Glutamatergic neuron (in vitro differentiated cells): ENCODE measurements around the gene HYAL4. TPM values are rescaled to one million over a fixed set of nuclear protein-coding genes. Genes with fewer than 3 reads are reported as not detected.
"Not testable (repeated sequence)": the region's sequence is repeated elsewhere in the genome, so short reads cannot be mapped to it uniquely, and the experiment has no call there.

Experiments used
- DNase-seq: peaks from one replicate; pipeline ENCODE4 v3.0.0; 2022
- H3K27ac Mint-ChIP-seq: one replicate; pipeline ENCODE4 v1.8.0; 2020; ENCODE audit warnings: mild to moderate bottlenecking, mixed read lengths, inconsistent platforms; ENCODE audit not compliant: unreplicated experiment
- H3K27me3 Mint-ChIP-seq: one replicate; pipeline ENCODE4 v1.8.0; 2020; ENCODE audit warnings: mild to moderate bottlenecking, moderate library complexity, mixed read lengths, inconsistent platforms; ENCODE audit not compliant: unreplicated experiment
- H3K36me3 Mint-ChIP-seq: one replicate; pipeline ENCODE4 v1.8.0; 2020; ENCODE audit warnings: mild to moderate bottlenecking, mixed read lengths, inconsistent platforms; ENCODE audit not compliant: unreplicated experiment
- H3K4me1 Mint-ChIP-seq: one replicate; pipeline ENCODE4 v1.8.0; 2020; ENCODE audit warnings: mild to moderate bottlenecking, low read depth, mixed read lengths, inconsistent platforms; ENCODE audit not compliant: unreplicated experiment
- H3K4me3 Mint-ChIP-seq: one replicate; pipeline ENCODE4 v1.8.0; 2020; ENCODE audit warnings: mild to moderate bottlenecking, mixed read lengths, inconsistent platforms; ENCODE audit not compliant: unreplicated experiment
- H3K9me3 Mint-ChIP-seq: one replicate; pipeline ENCODE4 v1.8.0; 2020; ENCODE audit warnings: mild to moderate bottlenecking, moderate library complexity, mixed read lengths, inconsistent platforms; ENCODE audit not compliant: unreplicated experiment
- total RNA-seq: library from RNA; stranded (reverse); fragmentation: NEBNext Ultra II Directional; extraction: Animal tissue kit (Norgen Biotek cat#: 25700); gene quantifications from one replicate; pipeline ENCODE4 v1.2.1, GENCODE V29; 2021; ENCODE audit not compliant: unreplicated experiment
- TF ChIP-seq, protein P1 (sequence below): fragments of 200-600 bp; sonication (generic); IDR thresholded peaks from one replicate; pipeline ENCODE4 v1.5.0; 2021; ENCODE audit not compliant: partially characterized antibody, unreplicated experiment

The HYAL4 gene
- total RNA-seq, 1 donor from 2014 or later, result not detected

DNA sequence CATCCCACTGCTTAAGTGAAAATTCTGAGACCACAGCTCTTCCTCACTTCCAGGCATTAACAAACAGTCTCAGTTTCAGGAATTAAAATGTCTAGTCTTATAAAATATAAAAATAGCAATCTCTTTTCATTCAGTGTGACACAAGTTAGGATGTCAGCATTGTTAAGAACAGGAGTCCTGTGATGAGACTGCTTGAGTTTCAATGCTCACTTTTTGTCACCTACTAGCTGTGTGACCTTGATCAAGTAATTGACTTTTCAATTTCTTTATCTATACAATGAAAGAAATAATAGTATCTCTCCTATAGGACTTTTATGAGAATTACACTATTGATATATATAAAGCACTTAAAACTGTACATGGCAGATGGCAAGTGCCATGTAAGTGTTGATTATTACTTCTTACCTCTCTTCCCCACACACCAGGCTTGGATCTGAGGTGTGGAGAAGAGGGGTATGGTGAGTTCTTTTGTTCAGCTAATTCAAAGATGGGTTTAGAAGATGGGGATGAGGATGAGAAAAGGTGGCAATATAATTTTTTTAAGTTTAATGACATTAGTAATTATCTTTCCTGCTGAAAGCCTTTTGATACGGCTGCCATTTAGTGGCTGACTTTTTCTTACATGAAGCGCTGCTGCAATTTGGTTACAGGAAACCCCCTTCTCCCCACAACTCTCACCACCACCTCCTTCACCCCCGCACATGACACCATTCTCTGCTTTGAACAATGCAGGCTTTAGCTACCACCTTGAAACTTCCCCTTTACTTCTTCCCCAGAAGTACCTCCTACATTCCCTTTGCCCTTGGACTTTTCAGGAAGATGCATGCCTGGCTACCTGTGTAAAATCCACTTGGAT lies 20.8 kb upstream of the HYAL4 start:
- TF ChIP-seq, protein P1, sequence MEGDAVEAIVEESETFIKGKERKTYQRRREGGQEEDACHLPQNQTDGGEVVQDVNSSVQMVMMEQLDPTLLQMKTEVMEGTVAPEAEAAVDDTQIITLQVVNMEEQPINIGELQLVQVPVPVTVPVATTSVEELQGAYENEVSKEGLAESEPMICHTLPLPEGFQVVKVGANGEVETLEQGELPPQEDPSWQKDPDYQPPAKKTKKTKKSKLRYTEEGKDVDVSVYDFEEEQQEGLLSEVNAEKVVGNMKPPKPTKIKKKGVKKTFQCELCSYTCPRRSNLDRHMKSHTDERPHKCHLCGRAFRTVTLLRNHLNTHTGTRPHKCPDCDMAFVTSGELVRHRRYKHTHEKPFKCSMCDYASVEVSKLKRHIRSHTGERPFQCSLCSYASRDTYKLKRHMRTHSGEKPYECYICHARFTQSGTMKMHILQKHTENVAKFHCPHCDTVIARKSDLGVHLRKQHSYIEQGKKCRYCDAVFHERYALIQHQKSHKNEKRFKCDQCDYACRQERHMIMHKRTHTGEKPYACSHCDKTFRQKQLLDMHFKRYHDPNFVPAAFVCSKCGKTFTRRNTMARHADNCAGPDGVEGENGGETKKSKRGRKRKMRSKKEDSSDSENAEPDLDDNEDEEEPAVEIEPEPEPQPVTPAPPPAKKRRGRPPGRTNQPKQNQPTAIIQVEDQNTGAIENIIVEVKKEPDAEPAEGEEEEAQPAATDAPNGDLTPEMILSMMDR, result no peak
- H3K9me3 Mint-ChIP-seq, result no peaks in the 10 kb centered on the region
- no peak for DNase-seq
- no peaks in the 10 kb centered on the region for H3K36me3 Mint-ChIP-seq
- no peak overlapping the region for H3K4me3 Mint-ChIP-seq
- peaks cover 1% of the 10 kb centered on the region for H3K27me3 Mint-ChIP-seq
- H3K4me1 Mint-ChIP-seq, result no peaks in the 10 kb centered on the region
- H3K27ac Mint-ChIP-seq, result no peak overlapping the region

DNA sequence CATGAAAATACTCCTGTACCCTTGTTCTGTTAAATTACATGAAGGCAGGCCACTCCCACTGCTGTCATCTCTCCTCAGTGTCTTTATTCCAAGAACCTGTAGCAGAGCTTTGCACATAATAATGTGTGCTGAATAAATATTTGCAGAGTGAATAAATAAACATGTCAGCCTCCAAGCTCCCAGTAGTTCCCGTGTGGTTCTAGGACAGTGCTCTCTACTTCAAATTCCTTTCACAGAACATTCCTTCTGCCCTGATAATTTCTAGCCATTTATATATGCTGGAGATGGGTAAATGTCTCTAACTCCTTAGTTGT lies 20.3 kb upstream of the HYAL4 start:
- no peak overlapping the region for H3K27ac Mint-ChIP-seq
- H3K9me3 Mint-ChIP-seq, result no peaks in the 10 kb centered on the region
- no peaks in the 10 kb centered on the region for H3K4me1 Mint-ChIP-seq
- no peak overlapping the region for H3K4me3 Mint-ChIP-seq
- DNase-seq, result no peak
- TF ChIP-seq, protein P1, result no peak
- peaks cover 1% of the 10 kb centered on the region for H3K27me3 Mint-ChIP-seq
- no peaks in the 10 kb centered on the region for H3K36me3 Mint-ChIP-seq

DNA sequence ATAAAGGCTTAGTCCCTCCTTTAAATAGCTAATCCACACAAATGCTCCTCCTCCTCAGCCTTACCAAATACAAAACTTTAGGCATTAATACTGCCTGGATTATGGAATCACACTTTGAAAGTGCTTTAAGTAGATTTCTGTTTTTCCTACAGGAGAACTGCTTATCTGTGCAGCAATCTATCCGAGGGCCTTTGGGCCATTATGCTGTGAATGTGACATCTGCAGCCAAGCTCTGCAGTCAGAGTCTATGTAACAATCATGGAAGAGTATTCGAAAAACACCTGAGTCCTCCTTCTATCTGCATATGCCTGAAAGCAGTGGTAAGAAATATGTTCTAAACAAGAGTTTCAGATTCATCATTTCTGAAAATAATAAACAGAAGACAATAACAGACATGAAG lies 16.2 kb upstream of the HYAL4 start:
- Mint-ChIP-seq H3K4me3 (no peak overlapping the region), H3K27me3 (peaks cover 1% of the 10 kb centered on the region), H3K27ac (no peak overlapping the region), H3K9me3 (no peaks in the 10 kb centered on the region), H3K4me1 (no peaks in the 10 kb centered on the region), H3K36me3 (no peaks in the 10 kb centered on the region)
- no peak for DNase-seq
- TF ChIP-seq, protein P1, result no peak

DNA sequence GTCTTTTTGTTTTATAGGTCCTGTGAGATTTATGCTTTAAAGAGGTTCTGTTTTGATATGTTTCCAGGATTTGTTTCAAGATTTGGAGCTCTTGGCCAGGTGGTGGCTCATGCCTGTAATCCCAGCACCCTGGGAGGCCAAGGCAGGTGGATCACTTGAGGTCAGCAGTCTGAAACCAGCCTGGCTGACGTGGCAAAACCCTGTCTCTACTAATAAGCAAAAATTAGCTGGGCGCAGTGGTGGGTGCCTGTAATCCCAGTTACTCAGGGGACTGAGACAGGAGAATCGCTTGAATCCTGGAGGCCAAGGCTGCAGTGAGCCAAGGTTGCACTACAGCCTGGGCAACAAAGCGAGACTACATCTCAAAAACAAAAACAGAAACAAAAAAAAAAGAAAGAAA lies 8.3 kb upstream of the HYAL4 start:
- no peaks in the 10 kb centered on the region for H3K27me3 Mint-ChIP-seq
- TF ChIP-seq, protein P1, result no peak
- H3K9me3 Mint-ChIP-seq, result no peaks in the 10 kb centered on the region
- no peak for DNase-seq
- H3K4me1 Mint-ChIP-seq, result no peaks in the 10 kb centered on the region
- no peak overlapping the region for H3K4me3 Mint-ChIP-seq
- H3K36me3 Mint-ChIP-seq, result no peaks in the 10 kb centered on the region
- H3K27ac Mint-ChIP-seq, result no peak overlapping the region

DNA sequence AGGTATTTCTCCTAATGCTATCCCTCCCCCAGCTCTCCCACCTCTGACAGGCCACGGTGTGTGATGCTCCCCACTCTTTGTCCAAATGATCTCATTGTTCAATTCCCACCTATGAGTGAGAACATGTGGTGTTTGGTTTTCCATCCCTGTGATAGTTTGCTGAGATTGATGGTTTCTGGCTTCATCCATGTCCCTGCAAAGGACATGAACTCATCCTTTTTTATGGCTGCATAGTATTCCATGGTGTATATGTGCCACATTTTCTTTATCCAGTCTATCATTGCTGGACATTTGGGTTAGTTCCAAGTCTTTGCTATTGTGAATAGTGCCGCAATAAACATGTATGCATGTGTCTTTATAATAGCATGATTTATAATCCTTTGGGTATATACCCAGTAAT lies 5.9 kb upstream of the HYAL4 start:
- DNase-seq, H3K4me3 Mint-ChIP-seq, H3K27me3 Mint-ChIP-seq, H3K9me3 Mint-ChIP-seq, H3K27ac Mint-ChIP-seq, H3K36me3 Mint-ChIP-seq, H3K4me1 Mint-ChIP-seq: not testable (repeated sequence)

DNA sequence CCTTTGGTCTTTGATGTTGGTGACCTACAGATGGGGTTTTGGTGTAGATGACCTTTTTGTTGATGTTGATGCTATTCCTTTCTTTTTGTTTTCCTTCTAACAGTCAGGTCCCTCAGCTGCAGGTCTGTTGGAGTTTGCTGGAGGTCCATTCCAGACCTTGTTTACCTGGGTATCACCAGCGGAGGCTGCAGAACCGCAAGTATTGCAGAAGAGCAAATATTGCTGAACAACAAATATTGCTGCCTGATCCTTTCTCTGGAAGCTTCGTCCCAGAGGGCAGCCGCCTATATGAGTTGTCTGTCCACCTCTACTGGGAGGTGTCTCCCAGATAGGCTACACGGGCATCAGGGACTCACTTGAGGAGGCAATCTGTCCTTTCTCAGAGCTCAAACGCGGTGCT lies 827 bp upstream of the HYAL4 start:
- not testable (repeated sequence) for DNase-seq, H3K4me1 Mint-ChIP-seq, H3K27ac Mint-ChIP-seq, H3K9me3 Mint-ChIP-seq, H3K4me3 Mint-ChIP-seq, H3K27me3 Mint-ChIP-seq, H3K36me3 Mint-ChIP-seq
